Spleen (tissue), 7 donors: ENCODE results near the gene TUBA1B.

Experiments
- CTCF ChIP-seq, 11 experiments: fragments of 200-600 bp in 7 of 11; fragments of 450-650 bp in 4 of 11; sonication (generic) in 4 of 11; IDR thresholded peaks in 8 of 11; conservative IDR thresholded peaks in 3 of 11; 1 replicate in 7 of 11; 2 replicates in 4 of 11; pipeline versions ENCODE4 v1.4.0 to v1.8.0; 2016 to 2021; ENCODE audit warnings: antibody characterized with exemption in 11 of 11, inconsistent platforms in 4 of 11, mild to moderate bottlenecking in 1 of 11
- POLR2AphosphoS5 ChIP-seq, 3 donors: sonication (generic); formaldehyde crosslinking; IDR thresholded peaks; one replicate each; pipeline ENCODE4 v1.5.1; 2017; ENCODE audit warnings: antibody characterized with exemption in 3 of 3
- donor health status: DM: no; HTN: no; CAD: no; lungs with moderate emphysema.
- donor health status: DM: no; HTN: no; CAD: no.
- donor health status: DM: no; HTN: no; CAD: no.

GRCh38 chr12:49100380-49100779 lies 30.8 kb downstream of the TUBA1B start:
- no peak for TF ChIP-seq POLR2AphosphoS5 (IDR thresholded peaks at IDR 0.05)
- TF ChIP-seq CTCF (IDR thresholded peaks at IDR 0.05 in 8 of 11, conservative IDR thresholded peaks at IDR 0.05 in 3 of 11) = no peak
